Endothelial cell of umbilical vein (primary cell): ENCODE data around the gene CARNS1. TPM values are rescaled to one million over a fixed set of nuclear protein-coding genes. Genes with fewer than 3 reads are reported as not detected.

Source experiments
- BruUV-seq: library from RNA; stranded (reverse); fragments of 400-500 nt; replicated peaks from 2 replicates; lab custom pipeline; 2021; lab: Mats Ljungman, UMichigan
- CTCF ChIA-PET: fragments of 300-600, 350-600 bp; sonication (Branson Sonifier 250); formaldehyde crosslinking; loops from one replicate; lab custom pipeline; 2021; ENCODE audit warnings: antibody characterized with exemption, inconsistent platforms; lab: Charles Lee
- POLR2A ChIA-PET: fragments of 300-600, 350-600 bp; sonication (Branson Sonifier 250); formaldehyde crosslinking; loops from one replicate; lab custom pipeline; 2021; ENCODE audit warnings: antibody characterized with exemption, inconsistent platforms; lab: Charles Lee
- DNase-seq: peaks from one replicate; pipeline ENCODE4 v3.0.0-alpha.2; 2011; ENCODE audit warnings: low read depth, low spot score
- FAIRE-seq: peaks from 2 replicates; lab custom pipeline; 2011; peaks lifted over from hg19 to GRCh38; lab: Jason Lieb, UNC
- H2AFZ ChIP-seq: 2 replicates; pipeline ENCODE4 v1.6.0; 2012; ENCODE audit warnings: low read depth, low read length, control low read depth, inconsistent platforms
- H3K27ac ChIP-seq: 2 replicates; pipeline ENCODE4 v1.5.1; 2011; ENCODE audit warnings: low read depth, mild to moderate bottlenecking, control low read depth, low read length, moderate library complexity; ENCODE audit not compliant: insufficient read depth
- H3K27me3 ChIP-seq, 2 experiments: 2 replicates each; pipeline versions ENCODE4 v1.6.0 to v1.6.1; 2011; ENCODE audit warnings: low read length in 2 of 2, mixed read lengths in 1 of 2; ENCODE audit not compliant: control insufficient read depth in 2 of 2, insufficient read depth in 2 of 2
- H3K36me3 ChIP-seq, 2 experiments: 2 replicates in 1 of 2; 3 replicates in 1 of 2; pipeline ENCODE4 v1.5.1; 2011; ENCODE audit warnings: low read length in 2 of 2, mild to moderate bottlenecking in 1 of 2, moderate library complexity in 1 of 2; ENCODE audit not compliant: control insufficient read depth in 2 of 2, insufficient read depth in 2 of 2; ENCODE audit errors: extremely low read depth in 1 of 2
- H3K4me1 ChIP-seq: 3 replicates; pipeline ENCODE4 v1.5.1; 2011; ENCODE audit warnings: mild to moderate bottlenecking, low read length; ENCODE audit not compliant: control insufficient read depth, insufficient read depth; ENCODE audit errors: extremely low read depth
- H3K4me2 ChIP-seq: 2 replicates; pipeline ENCODE4 v1.6.1; 2011; ENCODE audit warnings: low read length, control low read depth, mixed read lengths; ENCODE audit not compliant: insufficient read depth
- H3K4me3 ChIP-seq, 3 experiments: fragments of 200-600 bp in 1 of 3; sonication (generic), shearing (Covaris generic) in 1 of 3; replicated peaks in 1 of 3; 2 replicates each; pipeline ENCODE4 v1.5.1; 2011 to 2016; ENCODE audit warnings: control low read depth in 3 of 3, low read length in 3 of 3, mild to moderate bottlenecking in 2 of 3, inconsistent platforms in 1 of 3, low read depth in 1 of 3, moderate library complexity in 1 of 3; ENCODE audit not compliant: insufficient read depth in 1 of 3
- H3K79me2 ChIP-seq: 2 replicates; pipeline ENCODE4 v1.6.0; 2012; ENCODE audit warnings: low read length, inconsistent platforms; ENCODE audit not compliant: control insufficient read depth, insufficient read depth
- H3K9ac ChIP-seq: replicated peaks from 2 replicates; pipeline ENCODE3; 2011; ENCODE audit warnings: low read length, control low read depth; ENCODE audit not compliant: insufficient read depth; ENCODE audit errors: extremely low read depth
- H3K9me1 ChIP-seq: replicated peaks from 3 replicates; pipeline ENCODE4 v1.6.0; 2011; ENCODE audit warnings: mild to moderate bottlenecking, low read length; ENCODE audit not compliant: control insufficient read depth, insufficient read depth; ENCODE audit errors: extremely low read depth
- H3K9me3 ChIP-seq: replicated peaks from 2 replicates; pipeline ENCODE4 v1.5.1; 2012; ENCODE audit warnings: low read length, inconsistent platforms; ENCODE audit not compliant: control insufficient read depth, insufficient read depth
- H4K20me1 ChIP-seq: replicated peaks from 2 replicates; pipeline ENCODE3; 2011; ENCODE audit warnings: mild to moderate bottlenecking, low read length; ENCODE audit not compliant: control insufficient read depth, insufficient read depth; ENCODE audit errors: extremely low read depth
- CTCF ChIP-seq, 2 donors: IDR thresholded peaks; 1 replicate in 1 of 2; 2 replicates in 1 of 2; pipeline ENCODE4 v1.5.1; 2011; ENCODE audit warnings: low read length in 2 of 2, mild to moderate bottlenecking in 2 of 2, moderate library complexity in 2 of 2, control low read depth in 1 of 2, inconsistent platforms in 1 of 2, low read depth in 1 of 2; ENCODE audit not compliant: insufficient read depth in 1 of 2; ENCODE audit errors: extremely low read depth in 1 of 2
- EZH2 ChIP-seq: IDR thresholded peaks from 2 replicates; pipeline ENCODE4 v1.6.1; 2012; ENCODE audit warnings: borderline replicate concordance, low read depth, mild to moderate bottlenecking, moderate library complexity, low read length, inconsistent platforms; ENCODE audit not compliant: severe bottlenecking
- GATA2 ChIP-seq: IDR thresholded peaks from 2 replicates; pipeline ENCODE4 v1.7.0; 2011; ENCODE audit warnings: low read depth, mild to moderate bottlenecking, moderate library complexity, mixed read lengths, low read length; ENCODE audit not compliant: insufficient read length, insufficient read depth
- MAX ChIP-seq: IDR thresholded peaks from 2 replicates; pipeline ENCODE4 v1.6.1; 2011; ENCODE audit not compliant: insufficient read depth, insufficient read length
- MYC ChIP-seq: IDR thresholded peaks from one replicate; pipeline ENCODE4 v1.6.1; 2011; ENCODE audit warnings: mild to moderate bottlenecking, low read depth, low read length
- POLR2A ChIP-seq: IDR thresholded peaks from 2 replicates; pipeline ENCODE4 v1.6.1; 2012; ENCODE audit warnings: low read depth, mild to moderate bottlenecking, control low read depth, low read length
- POLR2AphosphoS5 ChIP-seq: IDR thresholded peaks from 2 replicates; pipeline ENCODE4 v1.6.1; 2012; ENCODE audit warnings: low read depth, mild to moderate bottlenecking, control low read depth, low read length, moderate library complexity; ENCODE audit not compliant: insufficient read depth
- dilution Hi-C: fragments of 300-500 bp; cut with MboI; formaldehyde crosslinking; loops from one replicate; pipeline ENCODE4 v1.15.0; 2019; ENCODE audit warnings: low sequenced_read_pairs; ENCODE audit not compliant: extremely low pct_ligation_motif_present
- intact Hi-C: fragments of 100-400 bp; cut with micrococcal nuclease; formaldehyde crosslinking; loops from one replicate; pipeline ENCODE4 v1.10.0; 2022
- polyA plus RNA-seq, 4 experiments: library from polyadenylated mRNA; depleted of rRNA in 3 of 4; stranded (reverse) in 3 of 4; unstranded in 1 of 4; fragments of >200 nt; gene quantifications; 2 replicates each; pipeline versions ENCODE4 v1.2.1 to v1.2.3, GENCODE V29; 2011 to 2012; ENCODE audit warnings: missing spikeins in 1 of 4
- total RNA-seq: library from RNA; stranded (reverse); gene quantifications from 2 replicates; pipeline ENCODE4 v1.2.3, GENCODE V29; 2021

CARNS1 gene
- total and polyA plus RNA-seq, 2 donors (not counting 3 experiments of a cell fraction or from before 2014, with no cell fraction given): 0.14 to 0.35 TPM

GRCh38 chr11:67445515-67445914 is 30.0 kb downstream of the CARNS1 start:
- DNase-seq (no peak), FAIRE-seq (no peak)
- H3K27me3 ChIP-seq: no peaks in the 10 kb centered on the region
- CTCF ChIA-PET: interaction anchor here (1.8 kb wide), 1 partner anchor 44 kb away, joined by 6 read pairs; the partner anchor contains the start of gene PPP1CA
- H3K9me1 ChIP-seq: no peaks in the 10 kb centered on the region
- H4K20me1 ChIP-seq: no peaks in the 10 kb centered on the region
- intact Hi-C loops (no loop called here), dilution Hi-C loops (no loop called here)
- TF ChIP-seq EZH2: no peak
- TF ChIP-seq POLR2AphosphoS5: no peak
- TF ChIP-seq CTCF (IDR thresholded peaks at IDR 0.05; ENCODE audit: extremely low read depth in 1 of 2, insufficient read depth in 1 of 2, low read depth in 1 of 2, low read length in 2 of 2): no peak
- no peak for TF ChIP-seq MAX
- no peak for TF ChIP-seq POLR2A
- no peak for TF ChIP-seq MYC
- TF ChIP-seq GATA2: no peak
- H3K9me3 ChIP-seq: no peaks in the 10 kb centered on the region
- no peak overlapping the region for H2AFZ ChIP-seq
- H3K27ac ChIP-seq: no peak overlapping the region
- BruUV-seq: no TSS peak
- H3K36me3 ChIP-seq: peaks cover 0 to 10% of the 10 kb centered on the region in 2 experiments
- peaks cover 11% of the 10 kb centered on the region for H3K79me2 ChIP-seq
- H3K4me3 ChIP-seq: no peak overlapping the region
- H3K4me1 ChIP-seq: peaks cover 6% of the 10 kb centered on the region
- H3K4me2 ChIP-seq: no peak overlapping the region
- H3K9ac ChIP-seq: no peak overlapping the region
- POLR2A ChIA-PET: no interaction called here
